ENCODE data around the gene MAP4K5. TPM values are rescaled to one million over a fixed set of nuclear protein-coding genes. Genes with fewer than 3 reads are reported as not detected.

Gene MAP4K5
- total and polyA plus RNA-seq, 2 of the 13 experiments (the other 11 are each of a cell fraction or from before 2014, with no cell fraction given), result 12.7 to 23.9 TPM

DNA sequence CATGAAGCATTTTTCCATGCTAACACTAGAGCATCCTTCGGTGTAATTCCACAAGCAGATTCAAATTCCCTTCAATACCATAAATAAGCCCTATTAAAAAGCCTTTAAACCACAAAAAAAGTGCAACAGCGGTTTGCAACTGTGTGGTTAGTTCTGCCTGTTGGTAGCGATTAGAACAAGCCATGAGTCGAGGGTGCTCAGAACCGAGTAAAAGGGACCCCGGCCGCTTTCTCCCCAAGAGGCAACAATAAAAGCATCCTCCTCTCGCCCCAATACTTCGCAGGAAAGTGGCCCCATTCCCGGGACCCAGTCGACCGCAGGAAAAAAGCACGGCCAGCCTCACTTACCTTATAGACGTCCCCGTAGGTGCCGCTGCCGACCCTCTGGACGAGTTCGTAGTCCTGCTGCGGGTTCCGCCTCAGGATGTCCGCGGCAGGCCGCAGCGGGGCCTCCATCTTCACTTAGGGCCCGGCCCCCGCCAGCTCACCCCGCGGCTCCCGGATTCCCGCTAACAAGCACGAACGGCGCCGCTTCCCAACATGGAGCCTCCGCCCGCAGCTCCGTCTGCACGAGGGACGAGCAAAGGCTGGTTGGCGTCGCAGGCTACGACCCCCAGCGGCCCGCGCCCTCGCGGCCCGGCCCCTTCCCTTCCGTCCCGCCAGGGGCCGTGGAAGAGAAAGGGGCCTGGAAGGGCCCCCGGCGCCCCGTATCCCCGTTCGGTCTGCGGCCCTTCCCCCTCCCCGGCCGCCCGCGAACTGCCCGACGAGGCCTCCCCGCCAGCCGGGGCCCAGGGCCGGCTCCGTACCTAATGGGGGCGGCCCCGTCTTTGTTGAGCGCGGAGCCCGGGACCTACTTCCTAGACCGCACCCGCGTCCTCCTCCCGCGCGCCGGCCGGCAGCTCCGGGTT is 521 bp downstream of the MAP4K5 start (continued):
- TF ChIP-seq, protein P1, sequence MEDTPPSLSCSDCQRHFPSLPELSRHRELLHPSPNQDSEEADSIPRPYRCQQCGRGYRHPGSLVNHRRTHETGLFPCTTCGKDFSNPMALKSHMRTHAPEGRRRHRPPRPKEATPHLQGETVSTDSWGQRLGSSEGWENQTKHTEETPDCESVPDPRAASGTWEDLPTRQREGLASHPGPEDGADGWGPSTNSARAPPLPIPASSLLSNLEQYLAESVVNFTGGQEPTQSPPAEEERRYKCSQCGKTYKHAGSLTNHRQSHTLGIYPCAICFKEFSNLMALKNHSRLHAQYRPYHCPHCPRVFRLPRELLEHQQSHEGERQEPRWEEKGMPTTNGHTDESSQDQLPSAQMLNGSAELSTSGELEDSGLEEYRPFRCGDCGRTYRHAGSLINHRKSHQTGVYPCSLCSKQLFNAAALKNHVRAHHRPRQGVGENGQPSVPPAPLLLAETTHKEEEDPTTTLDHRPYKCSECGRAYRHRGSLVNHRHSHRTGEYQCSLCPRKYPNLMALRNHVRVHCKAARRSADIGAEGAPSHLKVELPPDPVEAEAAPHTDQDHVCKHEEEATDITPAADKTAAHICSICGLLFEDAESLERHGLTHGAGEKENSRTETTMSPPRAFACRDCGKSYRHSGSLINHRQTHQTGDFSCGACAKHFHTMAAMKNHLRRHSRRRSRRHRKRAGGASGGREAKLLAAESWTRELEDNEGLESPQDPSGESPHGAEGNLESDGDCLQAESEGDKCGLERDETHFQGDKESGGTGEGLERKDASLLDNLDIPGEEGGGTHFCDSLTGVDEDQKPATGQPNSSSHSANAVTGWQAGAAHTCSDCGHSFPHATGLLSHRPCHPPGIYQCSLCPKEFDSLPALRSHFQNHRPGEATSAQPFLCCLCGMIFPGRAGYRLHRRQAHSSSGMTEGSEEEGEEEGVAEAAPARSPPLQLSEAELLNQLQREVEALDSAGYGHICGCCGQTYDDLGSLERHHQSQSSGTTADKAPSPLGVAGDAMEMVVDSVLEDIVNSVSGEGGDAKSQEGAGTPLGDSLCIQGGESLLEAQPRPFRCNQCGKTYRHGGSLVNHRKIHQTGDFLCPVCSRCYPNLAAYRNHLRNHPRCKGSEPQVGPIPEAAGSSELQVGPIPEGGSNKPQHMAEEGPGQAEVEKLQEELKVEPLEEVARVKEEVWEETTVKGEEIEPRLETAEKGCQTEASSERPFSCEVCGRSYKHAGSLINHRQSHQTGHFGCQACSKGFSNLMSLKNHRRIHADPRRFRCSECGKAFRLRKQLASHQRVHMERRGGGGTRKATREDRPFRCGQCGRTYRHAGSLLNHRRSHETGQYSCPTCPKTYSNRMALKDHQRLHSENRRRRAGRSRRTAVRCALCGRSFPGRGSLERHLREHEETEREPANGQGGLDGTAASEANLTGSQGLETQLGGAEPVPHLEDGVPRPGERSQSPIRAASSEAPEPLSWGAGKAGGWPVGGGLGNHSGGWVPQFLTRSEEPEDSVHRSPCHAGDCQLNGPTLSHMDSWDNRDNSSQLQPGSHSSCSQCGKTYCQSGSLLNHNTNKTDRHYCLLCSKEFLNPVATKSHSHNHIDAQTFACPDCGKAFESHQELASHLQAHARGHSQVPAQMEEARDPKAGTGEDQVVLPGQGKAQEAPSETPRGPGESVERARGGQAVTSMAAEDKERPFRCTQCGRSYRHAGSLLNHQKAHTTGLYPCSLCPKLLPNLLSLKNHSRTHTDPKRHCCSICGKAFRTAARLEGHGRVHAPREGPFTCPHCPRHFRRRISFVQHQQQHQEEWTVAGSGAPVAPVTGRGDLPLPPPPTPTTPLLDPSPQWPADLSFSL (CRISPR knock-in tag; IDR thresholded peaks at IDR 0.05), result 0 out of 2 replicates have a peak, but pooled peaks have one; percentile 42
- TF ChIP-seq NFYB (CRISPR knock-in tag; IDR thresholded peaks at IDR 0.05) (no peak), SMYD3 (CRISPR knock-in tag; IDR thresholded peaks at IDR 0.05) (no peak), ZNF530 (CRISPR knock-in tag; IDR thresholded peaks at IDR 0.05; ENCODE audit: low read depth) (0 out of 2 replicates have a peak, but pooled peaks have one; percentile 59), ZMYM3 (CRISPR knock-in tag; IDR thresholded peaks at IDR 0.05) (no peak), TSC22D2 (CRISPR knock-in tag; IDR thresholded peaks at IDR 0.05; ENCODE audit: borderline replicate concordance) (no peak), SETDB1 (CRISPR knock-in tag; IDR thresholded peaks at IDR 0.05; ENCODE audit: borderline replicate concordance) (no peak), ZNF331 (CRISPR knock-in tag; IDR thresholded peaks at IDR 0.05) (no peak), ZNF839 (CRISPR knock-in tag; IDR thresholded peaks at IDR 0.05; ENCODE audit: borderline replicate concordance) (no peak), ELF4 (CRISPR knock-in tag; IDR thresholded peaks at IDR 0.05; ENCODE audit: borderline replicate concordance) (no peak)
- TF ChIP-seq, protein P2, sequence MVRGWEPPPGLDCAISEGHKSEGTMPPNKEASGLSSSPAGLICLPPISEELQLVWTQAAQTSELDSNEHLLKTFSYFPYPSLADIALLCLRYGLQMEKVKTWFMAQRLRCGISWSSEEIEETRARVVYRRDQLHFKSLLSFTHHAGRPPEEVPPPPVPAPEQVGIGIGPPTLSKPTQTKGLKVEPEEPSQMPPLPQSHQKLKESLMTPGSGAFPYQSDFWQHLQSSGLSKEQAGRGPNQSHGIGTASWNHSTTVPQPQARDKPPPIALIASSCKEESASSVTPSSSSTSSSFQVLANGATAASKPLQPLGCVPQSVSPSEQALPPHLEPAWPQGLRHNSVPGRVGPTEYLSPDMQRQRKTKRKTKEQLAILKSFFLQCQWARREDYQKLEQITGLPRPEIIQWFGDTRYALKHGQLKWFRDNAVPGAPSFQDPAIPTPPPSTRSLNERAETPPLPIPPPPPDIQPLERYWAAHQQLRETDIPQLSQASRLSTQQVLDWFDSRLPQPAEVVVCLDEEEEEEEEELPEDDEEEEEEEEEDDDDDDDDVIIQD (CRISPR knock-in tag; IDR thresholded peaks at IDR 0.05; ENCODE audit: low read depth), result no peak
- TF ChIP-seq, protein P3, sequence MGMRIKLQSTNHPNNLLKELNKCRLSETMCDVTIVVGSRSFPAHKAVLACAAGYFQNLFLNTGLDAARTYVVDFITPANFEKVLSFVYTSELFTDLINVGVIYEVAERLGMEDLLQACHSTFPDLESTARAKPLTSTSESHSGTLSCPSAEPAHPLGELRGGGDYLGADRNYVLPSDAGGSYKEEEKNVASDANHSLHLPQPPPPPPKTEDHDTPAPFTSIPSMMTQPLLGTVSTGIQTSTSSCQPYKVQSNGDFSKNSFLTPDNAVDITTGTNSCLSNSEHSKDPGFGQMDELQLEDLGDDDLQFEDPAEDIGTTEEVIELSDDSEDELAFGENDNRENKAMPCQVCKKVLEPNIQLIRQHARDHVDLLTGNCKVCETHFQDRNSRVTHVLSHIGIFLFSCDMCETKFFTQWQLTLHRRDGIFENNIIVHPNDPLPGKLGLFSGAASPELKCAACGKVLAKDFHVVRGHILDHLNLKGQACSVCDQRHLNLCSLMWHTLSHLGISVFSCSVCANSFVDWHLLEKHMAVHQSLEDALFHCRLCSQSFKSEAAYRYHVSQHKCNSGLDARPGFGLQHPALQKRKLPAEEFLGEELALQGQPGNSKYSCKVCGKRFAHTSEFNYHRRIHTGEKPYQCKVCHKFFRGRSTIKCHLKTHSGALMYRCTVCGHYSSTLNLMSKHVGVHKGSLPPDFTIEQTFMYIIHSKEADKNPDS (CRISPR knock-in tag; IDR thresholded peaks at IDR 0.05), result no peak
- TF ChIP-seq, protein P4, sequence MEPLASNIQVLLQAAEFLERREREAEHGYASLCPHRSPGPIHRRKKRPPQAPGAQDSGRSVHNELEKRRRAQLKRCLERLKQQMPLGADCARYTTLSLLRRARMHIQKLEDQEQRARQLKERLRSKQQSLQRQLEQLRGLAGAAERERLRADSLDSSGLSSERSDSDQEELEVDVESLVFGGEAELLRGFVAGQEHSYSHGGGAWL (CRISPR knock-in tag; IDR thresholded peaks at IDR 0.05), result no peak
- TF ChIP-seq, protein P5, sequence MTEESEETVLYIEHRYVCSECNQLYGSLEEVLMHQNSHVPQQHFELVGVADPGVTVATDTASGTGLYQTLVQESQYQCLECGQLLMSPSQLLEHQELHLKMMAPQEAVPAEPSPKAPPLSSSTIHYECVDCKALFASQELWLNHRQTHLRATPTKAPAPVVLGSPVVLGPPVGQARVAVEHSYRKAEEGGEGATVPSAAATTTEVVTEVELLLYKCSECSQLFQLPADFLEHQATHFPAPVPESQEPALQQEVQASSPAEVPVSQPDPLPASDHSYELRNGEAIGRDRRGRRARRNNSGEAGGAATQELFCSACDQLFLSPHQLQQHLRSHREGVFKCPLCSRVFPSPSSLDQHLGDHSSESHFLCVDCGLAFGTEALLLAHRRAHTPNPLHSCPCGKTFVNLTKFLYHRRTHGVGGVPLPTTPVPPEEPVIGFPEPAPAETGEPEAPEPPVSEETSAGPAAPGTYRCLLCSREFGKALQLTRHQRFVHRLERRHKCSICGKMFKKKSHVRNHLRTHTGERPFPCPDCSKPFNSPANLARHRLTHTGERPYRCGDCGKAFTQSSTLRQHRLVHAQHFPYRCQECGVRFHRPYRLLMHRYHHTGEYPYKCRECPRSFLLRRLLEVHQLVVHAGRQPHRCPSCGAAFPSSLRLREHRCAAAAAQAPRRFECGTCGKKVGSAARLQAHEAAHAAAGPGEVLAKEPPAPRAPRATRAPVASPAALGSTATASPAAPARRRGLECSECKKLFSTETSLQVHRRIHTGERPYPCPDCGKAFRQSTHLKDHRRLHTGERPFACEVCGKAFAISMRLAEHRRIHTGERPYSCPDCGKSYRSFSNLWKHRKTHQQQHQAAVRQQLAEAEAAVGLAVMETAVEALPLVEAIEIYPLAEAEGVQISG (CRISPR knock-in tag; IDR thresholded peaks at IDR 0.05), result peak; percentile 12; the same call in 1 of the 2 replicates
